T-cell (primary cell): Measurements from ENCODE around the gene SRCIN1. TPM values are rescaled to one million over a fixed set of nuclear protein-coding genes. Genes with fewer than 3 reads are reported as not detected.

Experiments used
- ATAC-seq, 4 experiments: fragments of 200-7000 bp in 3 of 4; fragments of 150-1000 bp in 1 of 4; cut with Tn5 transposase; replicated peaks in 1 of 4; 1 replicate in 3 of 4; 2 replicates in 1 of 4; pipeline ENCODE4 v1.10.0; 2021; ENCODE audit warnings: moderate library complexity in 3 of 4, mild to moderate bottlenecking in 2 of 4, moderate number of reproducible peaks in 1 of 4
- CTCF ChIA-PET, 2 donors: fragments of 300-600 bp; sonication (Branson Sonifier 250); formaldehyde crosslinking; loops; one replicate each; lab custom pipeline; 2022; ENCODE audit warnings: antibody characterized with exemption in 2 of 2; lab: Charles Lee
- POLR2A ChIA-PET, 2 donors: fragments of 300-600 bp; sonication (Branson Sonifier 250); formaldehyde crosslinking; loops; one replicate each; lab custom pipeline; 2022; ENCODE audit warnings: antibody characterized with exemption in 2 of 2; lab: Charles Lee
- DNase-seq, 35 experiments: peaks; one replicate each; pipeline versions ENCODE4 v3.0.0 to v3.0.0-alpha.2; 2013 to 2023
- H3K27ac ChIP-seq: one replicate; pipeline ENCODE4 v1.5.1; 2013; ENCODE audit warnings: low read length
- H3K27me3 ChIP-seq, 2 experiments: replicated peaks in 1 of 2; 1 replicate in 1 of 2; 2 replicates in 1 of 2; pipeline versions ENCODE4 v1.6.1 to v1.7.0; 2013; ENCODE audit warnings: low read length in 1 of 2, mixed read lengths in 1 of 2; ENCODE audit not compliant: control insufficient read depth in 2 of 2, insufficient read depth in 2 of 2; ENCODE audit errors: extremely low read depth in 1 of 2
- H3K36me3 ChIP-seq, 2 donors: 1 replicate in 1 of 2; 2 replicates in 1 of 2; pipeline versions ENCODE4 v1.6.1 to v1.7.0; 2013; ENCODE audit warnings: low read length in 1 of 2; ENCODE audit not compliant: control insufficient read depth in 2 of 2, insufficient read depth in 1 of 2; ENCODE audit errors: extremely low read depth in 1 of 2
- H3K4me1 ChIP-seq, 2 experiments: 1 replicate in 1 of 2; 2 replicates in 1 of 2; pipeline versions ENCODE4 v1.6.1 to v1.7.0; 2013; ENCODE audit warnings: low read length in 2 of 2, mixed read lengths in 1 of 2; ENCODE audit not compliant: insufficient read depth in 2 of 2, control insufficient read depth in 1 of 2; ENCODE audit errors: extremely low read depth in 1 of 2
- H3K4me3 ChIP-seq, 2 donors: 1 replicate in 1 of 2; 2 replicates in 1 of 2; pipeline versions ENCODE4 v1.5.1 to v1.7.0; 2013; ENCODE audit warnings: mild to moderate bottlenecking in 2 of 2, low read length in 1 of 2, moderate library complexity in 1 of 2; ENCODE audit not compliant: control insufficient read depth in 1 of 2; ENCODE audit errors: extremely low read depth in 1 of 2
- H3K9me3 ChIP-seq: 2 replicates; pipeline ENCODE4 v1.7.0; 2013
- H3K27ac Mint-ChIP-seq, 2 donors: one replicate each; pipeline ENCODE4 v1.8.0; 2020 to 2021; ENCODE audit warnings: mild to moderate bottlenecking in 2 of 2, mixed read lengths in 2 of 2
- H3K27me3 Mint-ChIP-seq, 2 donors: one replicate each; pipeline ENCODE4 v1.8.0; 2021 to 2022; ENCODE audit warnings: mixed read lengths in 2 of 2
- H3K36me3 Mint-ChIP-seq: one replicate; pipeline ENCODE4 v1.8.0; 2021; ENCODE audit warnings: mixed read lengths
- H3K4me1 Mint-ChIP-seq, 3 donors: one replicate each; pipeline ENCODE4 v1.8.0; 2020 to 2022; ENCODE audit warnings: mixed read lengths in 3 of 3, mild to moderate bottlenecking in 1 of 3
- H3K4me3 Mint-ChIP-seq, 3 donors: one replicate each; pipeline ENCODE4 v1.8.0; 2020 to 2022; ENCODE audit warnings: mild to moderate bottlenecking in 3 of 3, mixed read lengths in 3 of 3, moderate library complexity in 3 of 3
- H3K9me3 Mint-ChIP-seq, 3 donors: one replicate each; pipeline ENCODE4 v1.8.0; 2020 to 2022; ENCODE audit warnings: mixed read lengths in 3 of 3
- WGBS: methylation state at CpG from one replicate; pipeline ENCODE4 v1.1.5; 2013; ENCODE audit warnings: missing lambda C conversion rate; ENCODE audit not compliant: insufficient coverage; 5-methylcytosine and 5-hydroxymethylcytosine counted together
- total RNA-seq, 35 experiments: library from RNA in 6 of 35; stranded (reverse) in 6 of 35; fragments of 120-200 nt in 1 of 35; gene quantifications; one replicate each; pipeline versions ENCODE4 v1.2.1 to v1.2.4 and lab custom pipeline; 2013 to 2026

SRCIN1 gene
- total RNA-seq, 5 donors from 2014 or later (not counting 1 experiment from before 2014, with no cell fraction given): 0.13 to 0.85 (median 0.28) TPM; not detected in 1

GRCh38 chr17:38611872-38612376, 6.2 kb upstream of the SRCIN1 start:
- no peak overlapping the region for H3K27ac Mint-ChIP-seq
- H3K27me3 ChIP-seq: peaks cover 7 to 77% of the 10 kb centered on the region in 2 experiments
- no peak overlapping the region for H3K4me3 Mint-ChIP-seq
- H3K27ac ChIP-seq: no peak overlapping the region
- WGBS: 67% methylated on average over 1 of the region's 6 CpGs
- ATAC-seq (no peak), DNase-seq (no peak)
- peaks cover 0 to 4% of the 10 kb centered on the region in 2 experiments for H3K4me1 ChIP-seq
- ChIA-PET CTCF (interaction anchor here in 1 of 2 donors (0.6 kb wide), 1 partner anchor 64 kb away, joined by 4 read pairs; no protein-coding TSS in a partner anchor), POLR2A (no interaction called here)
- H3K4me1 Mint-ChIP-seq: peaks cover 6 to 9% (median 6%) of the 10 kb centered on the region in 3 donors
- H3K9me3 ChIP-seq: no peaks in the 10 kb centered on the region
- peaks cover 0 to 5% (median 0%) of the 10 kb centered on the region in 3 donors for H3K9me3 Mint-ChIP-seq
- H3K36me3 Mint-ChIP-seq: peaks cover 3% of the 10 kb centered on the region
- no peak overlapping the region for H3K4me3 ChIP-seq
- H3K27me3 Mint-ChIP-seq: peaks cover 51 to 78% of the 10 kb centered on the region in 2 donors
- no peaks in the 10 kb centered on the region for H3K36me3 ChIP-seq

GRCh38 chr17:38611070-38611786, 5.5 kb upstream of the SRCIN1 start:
- Mint-ChIP-seq H3K36me3 (peaks cover 3% of the 10 kb centered on the region), H3K4me1 (peaks cover 11 to 14% (median 11%) of the 10 kb centered on the region in 3 donors), H3K4me3 (no peak overlapping the region), H3K27me3 (peaks cover 53 to 80% of the 10 kb centered on the region in 2 donors), H3K9me3 (peaks cover 0 to 5% (median 0%) of the 10 kb centered on the region in 3 donors), H3K27ac (no peak overlapping the region)
- peaks cover 9 to 77% of the 10 kb centered on the region in 2 experiments for H3K27me3 ChIP-seq
- ATAC-seq (no peak), DNase-seq (no peak)
- H3K27ac ChIP-seq: no peak overlapping the region
- H3K36me3 ChIP-seq: no peaks in the 10 kb centered on the region
- H3K4me3 ChIP-seq: no peak overlapping the region
- CTCF ChIA-PET: no interaction called here
- WGBS: 80% methylated on average over 1 of the region's 11 CpGs
- H3K4me1 ChIP-seq: peaks cover 3 to 11% of the 10 kb centered on the region in 2 experiments
- H3K9me3 ChIP-seq: no peaks in the 10 kb centered on the region
- POLR2A ChIA-PET: no interaction called here

GRCh38 chr17:38609280-38610031, 3.7 kb upstream of the SRCIN1 start:
- Mint-ChIP-seq H3K36me3 (peaks cover 3% of the 10 kb centered on the region), H3K27ac (no peak overlapping the region), H3K27me3 (peaks cover 52 to 79% of the 10 kb centered on the region in 2 donors), H3K4me1 (peaks cover 11 to 14% (median 13%) of the 10 kb centered on the region in 3 donors), H3K4me3 (no peak overlapping the region), H3K9me3 (peaks cover 0 to 5% (median 0%) of the 10 kb centered on the region in 3 donors)
- Histone ChIP-seq H3K27me3 (peaks cover 9 to 84% of the 10 kb centered on the region in 2 experiments), H3K27ac (no peak overlapping the region), H3K4me1 (peaks cover 3 to 25% of the 10 kb centered on the region in 2 experiments), H3K4me3 (no peak overlapping the region), H3K9me3 (no peaks in the 10 kb centered on the region), H3K36me3 (no peaks in the 10 kb centered on the region)
- no peak for DNase-seq
- ATAC-seq: no peak
- POLR2A ChIA-PET: no interaction called here
- WGBS: 43% methylated on average over 5 of the region's 9 CpGs
- CTCF ChIA-PET: no interaction called here

GRCh38 chr17:38608648-38609047, 2.9 kb upstream of the SRCIN1 start:
- Mint-ChIP-seq H3K36me3 (peaks cover 3% of the 10 kb centered on the region), H3K27ac (peak overlapping the region in 1 of 2 donors; percentile 63), H3K9me3 (peaks cover 0 to 5% (median 0%) of the 10 kb centered on the region in 3 donors), H3K27me3 (peaks cover 49 to 76% of the 10 kb centered on the region in 2 donors), H3K4me1 (peaks cover 11 to 15% (median 14%) of the 10 kb centered on the region in 3 donors), H3K4me3 (no peak overlapping the region)
- ChIA-PET CTCF (no interaction called here), POLR2A (no interaction called here)
- H3K27ac ChIP-seq: no peak overlapping the region
- WGBS: no CpG with 5 or more reads among the region's 4 CpGs
- H3K27me3 ChIP-seq: peaks cover 9 to 85% of the 10 kb centered on the region in 2 experiments
- no peaks in the 10 kb centered on the region for H3K36me3 ChIP-seq
- no peak overlapping the region for H3K4me3 ChIP-seq
- no peaks in the 10 kb centered on the region for H3K9me3 ChIP-seq
- H3K4me1 ChIP-seq: peaks cover 3 to 25% of the 10 kb centered on the region in 2 experiments
- ATAC-seq (no peak), DNase-seq (no peak)

GRCh38 chr17:38606646-38607611, 1.2 kb upstream of the SRCIN1 start:
- peaks cover 3 to 25% of the 10 kb centered on the region in 2 experiments for H3K4me1 ChIP-seq
- H3K4me3 Mint-ChIP-seq: peak overlapping the region; percentile 54 to 77 (median 60)
- DNase-seq: no peak
- POLR2A ChIA-PET: no interaction called here
- 6% methylated on average over 17 of the region's 30 CpGs for WGBS
- no peak for ATAC-seq
- H3K36me3 ChIP-seq: no peaks in the 10 kb centered on the region
- no peak overlapping the region for H3K27ac Mint-ChIP-seq
- H3K27me3 ChIP-seq: peaks cover 10 to 93% of the 10 kb centered on the region in 2 experiments
- no peaks in the 10 kb centered on the region for H3K36me3 Mint-ChIP-seq
- no peaks in the 10 kb centered on the region for H3K9me3 Mint-ChIP-seq
- peaks cover 49 to 71% of the 10 kb centered on the region in 2 donors for H3K27me3 Mint-ChIP-seq
- H3K9me3 ChIP-seq: no peaks in the 10 kb centered on the region
- CTCF ChIA-PET: no interaction called here
- no peak overlapping the region for H3K27ac ChIP-seq
- H3K4me1 Mint-ChIP-seq: peaks cover 14 to 16% (median 15%) of the 10 kb centered on the region in 3 donors
- no peak overlapping the region for H3K4me3 ChIP-seq
